Measurements from ENCODE around the gene MPDZ. TPM values are rescaled to one million over a fixed set of nuclear protein-coding genes. Genes with fewer than 3 reads are reported as not detected.
A peak's percentile ranks its signal among the peaks of the same experiment; 100 is the strongest.

The MPDZ gene
- total RNA-seq, 1 donor from 2014 or later, result 46.2 TPM

DNA sequence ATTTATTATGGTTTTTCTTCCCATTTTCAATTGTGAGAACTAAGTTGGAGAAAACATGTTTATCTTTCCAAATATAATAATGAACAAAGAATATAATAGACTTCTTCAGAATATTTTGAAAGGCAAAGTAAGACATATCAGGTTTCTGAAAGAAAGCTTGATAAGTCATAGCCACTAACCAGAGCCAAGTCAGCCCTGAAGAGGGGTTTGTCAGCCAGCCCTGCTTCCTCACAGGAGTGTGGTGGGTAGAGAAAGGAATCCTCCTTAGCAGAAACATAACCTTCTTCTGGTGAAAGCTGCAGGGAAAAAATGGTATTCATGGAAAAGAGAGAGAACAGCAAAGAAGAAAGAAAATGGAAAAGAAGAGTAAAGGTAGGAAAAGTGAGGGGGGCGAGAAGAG is 93.4 kb downstream of the MPDZ start:
- no peaks in the 10 kb centered on the region for H3K27me3 ChIP-seq
- no peak for DNase-seq (ENCODE audit: low spot score in 2 of 2)
- no peak overlapping the region for H3K27ac ChIP-seq
- peaks cover 11 to 43% of the 10 kb centered on the region in 2 donors for H3K36me3 ChIP-seq
- H3K4me1 ChIP-seq, result no peaks in the 10 kb centered on the region
- no peaks in the 10 kb centered on the region for H3K9me3 ChIP-seq
- intact Hi-C loops (cut with DNase I), result no loop called here
- no peak for TF ChIP-seq CTCF (IDR thresholded peaks at IDR 0.05)
- peak overlapping the region in 1 of 2 donors; percentile 49 for H3K4me3 ChIP-seq

DNA sequence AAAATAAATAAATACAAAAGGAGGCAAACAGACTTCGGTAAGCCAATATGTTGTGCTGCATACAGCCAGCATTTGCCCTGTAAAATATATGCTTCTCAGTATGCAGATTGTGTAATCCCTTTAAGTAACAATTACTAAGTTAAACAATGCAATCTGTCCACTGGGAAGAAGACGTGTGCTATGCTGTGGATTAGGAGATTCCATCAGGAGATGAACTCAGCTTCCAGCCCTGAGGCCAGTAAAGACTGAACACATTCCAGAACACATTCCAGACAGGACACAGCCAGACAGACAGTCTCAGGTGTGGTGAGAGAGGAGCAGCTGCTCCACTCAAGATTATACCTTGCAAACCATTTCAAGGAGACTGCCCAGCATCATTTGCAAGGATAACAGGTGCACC is 97.8 kb downstream of the MPDZ start:
- intact Hi-C loops (cut with DNase I), result no loop called here
- Histone ChIP-seq H3K36me3 (peaks cover 0 to 28% of the 10 kb centered on the region in 2 donors), H3K4me3 (no peak overlapping the region), H3K4me1 (no peaks in the 10 kb centered on the region), H3K27ac (no peak overlapping the region), H3K27me3 (no peaks in the 10 kb centered on the region), H3K9me3 (no peaks in the 10 kb centered on the region)
- TF ChIP-seq CTCF (IDR thresholded peaks at IDR 0.05), result no peak
- no peak for DNase-seq (ENCODE audit: low spot score in 2 of 2)

DNA sequence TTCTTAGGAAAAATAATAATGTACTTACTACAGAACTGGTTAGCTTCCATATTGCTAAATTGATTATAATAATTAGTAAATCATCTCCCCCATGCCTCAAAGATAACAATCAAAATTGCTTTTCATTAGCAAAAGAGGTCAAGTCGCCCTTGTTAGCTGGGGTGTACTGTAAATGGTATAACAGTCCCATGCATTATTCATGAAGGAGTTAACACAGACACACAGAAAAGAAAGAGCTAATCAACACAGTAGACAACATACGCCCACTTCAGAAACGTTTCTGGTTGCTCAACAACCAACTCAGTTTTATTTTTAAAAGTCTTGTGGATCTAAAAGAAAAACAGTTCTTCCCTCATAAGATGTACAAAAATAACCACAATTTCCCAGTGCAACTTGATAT is 100.2 kb downstream of the MPDZ start:
- intact Hi-C loops (cut with DNase I), result no loop called here
- Histone ChIP-seq H3K36me3 (peaks cover 3 to 51% of the 10 kb centered on the region in 2 donors), H3K4me1 (no peaks in the 10 kb centered on the region), H3K4me3 (no peak overlapping the region), H3K27me3 (no peaks in the 10 kb centered on the region), H3K27ac (no peak overlapping the region), H3K9me3 (no peaks in the 10 kb centered on the region)
- no peak for TF ChIP-seq CTCF (IDR thresholded peaks at IDR 0.05)
- DNase-seq (ENCODE audit: low spot score in 2 of 2), result no peak

- H3K27ac ChIP-seq, result no peak overlapping the region
- TF ChIP-seq CTCF (IDR thresholded peaks at IDR 0.05), result no peak
- no peak overlapping the region for H3K4me3 ChIP-seq
- intact Hi-C loops (cut with DNase I), result no loop called here
- no peaks in the 10 kb centered on the region for H3K4me1 ChIP-seq
- peaks cover 3 to 40% of the 10 kb centered on the region in 2 donors for H3K36me3 ChIP-seq
- no peak for DNase-seq (ENCODE audit: low spot score in 2 of 2)
- H3K27me3 ChIP-seq, result no peaks in the 10 kb centered on the region
- no peaks in the 10 kb centered on the region for H3K9me3 ChIP-seq
Observed at GRCh38 chr9:13175732-13176131, 103.8 kb downstream of the MPDZ start.

- Histone ChIP-seq H3K4me1 (no peaks in the 10 kb centered on the region), H3K36me3 (peaks cover 3 to 36% of the 10 kb centered on the region in 2 donors), H3K4me3 (no peak overlapping the region), H3K27ac (no peak overlapping the region), H3K27me3 (no peaks in the 10 kb centered on the region), H3K9me3 (no peaks in the 10 kb centered on the region)
- intact Hi-C loops (cut with DNase I), result no loop called here
- DNase-seq (ENCODE audit: low spot score in 2 of 2), result no peak
- TF ChIP-seq CTCF (IDR thresholded peaks at IDR 0.05), result no peak
Observed at GRCh38 chr9:13174906-13175639, 104.4 kb downstream of the MPDZ start.
